Measurements from ENCODE around the gene EYA4. TPM values are rescaled to one million over a fixed set of nuclear protein-coding genes. Genes with fewer than 3 reads are reported as not detected.

Gene EYA4
- total RNA-seq, 1 experiment from 2014 or later, result not detected

DNA sequence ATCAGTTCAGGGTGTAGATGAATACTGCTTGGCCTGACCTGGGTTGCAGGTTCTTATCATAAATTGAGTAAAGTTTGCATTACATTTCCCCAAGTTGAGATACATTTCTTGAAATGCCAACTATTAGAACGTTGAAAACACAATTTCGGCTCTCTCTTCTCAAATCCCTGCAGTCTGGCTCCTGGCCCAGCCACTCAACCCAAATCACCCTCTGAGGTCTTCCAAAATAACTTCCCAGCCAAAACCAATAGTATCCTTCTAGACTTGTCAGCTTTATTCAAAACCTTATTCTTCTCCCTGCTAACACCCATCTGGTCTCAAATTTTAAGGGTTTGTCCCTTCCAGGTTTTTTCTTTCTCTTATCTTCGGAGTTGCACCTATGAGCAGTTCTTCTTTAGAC is 263.6 kb downstream of the EYA4 start:
- TF ChIP-seq, protein P1, sequence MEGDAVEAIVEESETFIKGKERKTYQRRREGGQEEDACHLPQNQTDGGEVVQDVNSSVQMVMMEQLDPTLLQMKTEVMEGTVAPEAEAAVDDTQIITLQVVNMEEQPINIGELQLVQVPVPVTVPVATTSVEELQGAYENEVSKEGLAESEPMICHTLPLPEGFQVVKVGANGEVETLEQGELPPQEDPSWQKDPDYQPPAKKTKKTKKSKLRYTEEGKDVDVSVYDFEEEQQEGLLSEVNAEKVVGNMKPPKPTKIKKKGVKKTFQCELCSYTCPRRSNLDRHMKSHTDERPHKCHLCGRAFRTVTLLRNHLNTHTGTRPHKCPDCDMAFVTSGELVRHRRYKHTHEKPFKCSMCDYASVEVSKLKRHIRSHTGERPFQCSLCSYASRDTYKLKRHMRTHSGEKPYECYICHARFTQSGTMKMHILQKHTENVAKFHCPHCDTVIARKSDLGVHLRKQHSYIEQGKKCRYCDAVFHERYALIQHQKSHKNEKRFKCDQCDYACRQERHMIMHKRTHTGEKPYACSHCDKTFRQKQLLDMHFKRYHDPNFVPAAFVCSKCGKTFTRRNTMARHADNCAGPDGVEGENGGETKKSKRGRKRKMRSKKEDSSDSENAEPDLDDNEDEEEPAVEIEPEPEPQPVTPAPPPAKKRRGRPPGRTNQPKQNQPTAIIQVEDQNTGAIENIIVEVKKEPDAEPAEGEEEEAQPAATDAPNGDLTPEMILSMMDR (IDR thresholded peaks at IDR 0.05; ENCODE audit: unreplicated experiment), result no peak
- H3K4me3 Mint-ChIP-seq (ENCODE audit: unreplicated experiment), result no peak overlapping the region
- intact Hi-C loops (cut with micrococcal nuclease), result no loop called here
- no peaks in the 10 kb centered on the region for H3K4me1 Mint-ChIP-seq (ENCODE audit: insufficient read depth, unreplicated experiment)
- no peaks in the 10 kb centered on the region for H3K9me3 Mint-ChIP-seq (ENCODE audit: unreplicated experiment)
- DNase-seq (ENCODE audit: unreplicated experiment), result no peak
- peaks cover 93% of the 10 kb centered on the region for H3K27me3 Mint-ChIP-seq (ENCODE audit: insufficient read depth, unreplicated experiment)
- H3K27ac Mint-ChIP-seq (ENCODE audit: low read depth, unreplicated experiment), result no peak overlapping the region
- BruUV-seq (replicated peaks), result no TSS peak
- CTCF ChIA-PET, result interaction anchor here (0.6 to 1.0 kb wide), 2 partner anchors 319 to 369 kb away, joined by 3 to 4 read pairs; no protein-coding TSS in a partner anchor
- H3K36me3 Mint-ChIP-seq (ENCODE audit: insufficient read depth, unreplicated experiment), result no peaks in the 10 kb centered on the region
- POLR2A ChIA-PET, result no interaction called here

DNA sequence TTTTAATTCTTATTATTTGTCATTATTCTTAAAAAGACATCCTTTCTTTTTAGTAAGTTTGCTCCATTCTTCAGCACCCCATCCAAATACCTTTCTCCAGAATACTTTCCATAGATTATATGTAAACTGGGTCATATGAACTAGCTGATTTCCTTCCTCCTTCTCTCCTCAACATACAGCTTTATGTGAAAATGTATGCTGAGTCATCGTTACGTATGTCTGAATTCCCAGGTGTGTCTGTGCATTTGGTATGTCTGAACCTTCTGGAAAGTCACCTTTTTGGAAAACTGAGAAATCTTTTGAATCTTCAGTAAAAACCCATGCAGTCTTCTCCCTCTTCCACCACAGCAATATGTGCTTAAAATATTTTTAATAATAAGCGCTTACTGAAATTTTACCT is 264.5 kb downstream of the EYA4 start:
- TF ChIP-seq, protein P1 (IDR thresholded peaks at IDR 0.05; ENCODE audit: unreplicated experiment), result no peak
- Mint-ChIP-seq H3K9me3 (ENCODE audit: unreplicated experiment) (no peaks in the 10 kb centered on the region), H3K4me3 (ENCODE audit: unreplicated experiment) (no peak overlapping the region), H3K36me3 (ENCODE audit: insufficient read depth, unreplicated experiment) (no peaks in the 10 kb centered on the region), H3K4me1 (ENCODE audit: insufficient read depth, unreplicated experiment) (no peaks in the 10 kb centered on the region), H3K27me3 (ENCODE audit: insufficient read depth, unreplicated experiment) (peaks cover 93% of the 10 kb centered on the region), H3K27ac (ENCODE audit: low read depth, unreplicated experiment) (no peak overlapping the region)
- intact Hi-C loops (cut with micrococcal nuclease), result no loop called here
- POLR2A ChIA-PET, result interaction anchor here (0.6 to 0.8 kb wide), 2 partner anchors 24 to 261 kb away, joined by 3 read pairs; no protein-coding TSS in a partner anchor
- no TSS peak for BruUV-seq (replicated peaks)
- DNase-seq (ENCODE audit: unreplicated experiment), result no peak
- CTCF ChIA-PET, result interaction anchor here (1.5 kb wide), 1 partner anchor 675 kb away, joined by 4 read pairs; no protein-coding TSS in a partner anchor

DNA sequence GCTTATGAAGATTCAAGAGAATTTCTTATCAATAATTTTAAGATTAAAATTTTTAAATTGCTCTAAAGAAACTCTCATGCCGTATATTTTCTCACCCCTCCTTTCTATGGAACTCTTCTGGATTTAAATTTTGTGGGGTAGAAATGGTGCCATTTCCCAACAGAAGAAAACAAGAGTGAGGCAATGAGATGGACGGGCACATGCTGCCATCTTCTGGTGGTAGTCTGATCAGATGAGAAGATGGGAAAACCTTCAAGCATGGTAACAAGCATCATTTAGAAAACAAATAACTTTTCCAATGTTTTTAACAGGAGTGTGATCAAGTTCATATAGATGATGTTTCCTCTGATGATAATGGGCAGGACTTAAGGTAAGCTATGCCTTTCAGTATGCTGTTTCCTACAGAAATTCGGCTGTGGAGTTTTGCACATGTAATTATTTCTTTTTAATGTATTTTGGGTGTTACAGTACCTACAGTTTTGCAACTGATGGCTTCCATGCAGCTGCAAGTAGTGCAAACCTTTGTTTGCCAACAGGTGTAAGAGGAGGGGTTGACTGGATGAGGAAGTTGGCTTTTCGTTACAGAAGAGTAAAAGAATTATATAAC is 271.4 kb downstream of the EYA4 start:
- CTCF ChIA-PET, result interaction anchor here (0.7 to 2.0 kb wide), 21 partner anchors 13 to 797 kb away, joined by 3 to 10 read pairs (median 4); no protein-coding TSS in a partner anchor
- Mint-ChIP-seq H3K9me3 (ENCODE audit: unreplicated experiment) (no peaks in the 10 kb centered on the region), H3K4me3 (ENCODE audit: unreplicated experiment) (no peak overlapping the region), H3K27me3 (ENCODE audit: insufficient read depth, unreplicated experiment) (peaks cover 76% of the 10 kb centered on the region), H3K36me3 (ENCODE audit: insufficient read depth, unreplicated experiment) (no peaks in the 10 kb centered on the region), H3K27ac (ENCODE audit: low read depth, unreplicated experiment) (no peak overlapping the region), H3K4me1 (ENCODE audit: insufficient read depth, unreplicated experiment) (no peaks in the 10 kb centered on the region)
- TF ChIP-seq, protein P1 (IDR thresholded peaks at IDR 0.05; ENCODE audit: unreplicated experiment), result peak; percentile 67
- POLR2A ChIA-PET, result interaction anchor here (0.9 to 1.0 kb wide), 2 partner anchors 676 to 698 kb away, joined by 3 read pairs; partner anchors contain the start of gene RPS12
- intact Hi-C loops (cut with micrococcal nuclease), result loop anchor here (1.0 to 5.0 kb wide), 7 partner anchors 226 to 690 kb away; no protein-coding TSS in a partner anchor
- BruUV-seq (replicated peaks), result no TSS peak
- peak; percentile 65 for DNase-seq (ENCODE audit: unreplicated experiment)

DNA sequence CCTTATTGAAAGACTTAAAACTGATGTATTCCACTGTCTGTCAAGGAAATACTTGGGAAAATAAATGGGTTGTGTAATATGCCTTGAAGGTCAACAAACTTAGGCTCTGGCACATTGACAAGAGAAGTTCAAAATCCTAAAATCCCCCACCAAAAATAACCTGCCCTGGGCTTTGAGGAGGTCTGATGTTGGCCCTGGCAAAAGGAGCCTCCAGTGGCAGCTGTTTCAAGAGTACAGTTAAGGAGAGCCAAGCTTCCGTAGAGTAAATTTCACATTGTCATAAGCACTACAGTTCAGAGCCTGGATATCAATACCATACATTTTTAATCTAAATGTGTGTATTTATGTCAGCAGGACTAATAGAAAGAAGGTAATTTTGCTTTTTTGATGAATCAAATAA is 282.7 kb downstream of the EYA4 start:
- no peaks in the 10 kb centered on the region for H3K9me3 Mint-ChIP-seq (ENCODE audit: unreplicated experiment)
- ChIA-PET POLR2A (no interaction called here), CTCF (interaction anchor here (2.6 kb wide), 1 partner anchor 28 kb away, joined by 6 read pairs; no protein-coding TSS in a partner anchor)
- H3K4me1 Mint-ChIP-seq (ENCODE audit: insufficient read depth, unreplicated experiment), result no peaks in the 10 kb centered on the region
- no peak overlapping the region for H3K4me3 Mint-ChIP-seq (ENCODE audit: unreplicated experiment)
- H3K36me3 Mint-ChIP-seq (ENCODE audit: insufficient read depth, unreplicated experiment), result no peaks in the 10 kb centered on the region
- H3K27ac Mint-ChIP-seq (ENCODE audit: low read depth, unreplicated experiment), result no peak overlapping the region
- DNase-seq (ENCODE audit: unreplicated experiment), result no peak
- peaks cover 64% of the 10 kb centered on the region for H3K27me3 Mint-ChIP-seq (ENCODE audit: insufficient read depth, unreplicated experiment)
- BruUV-seq (replicated peaks), result no TSS peak
- TF ChIP-seq, protein P1 (IDR thresholded peaks at IDR 0.05; ENCODE audit: unreplicated experiment), result no peak
- intact Hi-C loops (cut with micrococcal nuclease), result no loop called here
